Nephron (organoid): ENCODE results near the gene MYO7B.

Experiments
- H3K27ac Mint-ChIP-seq, 3 experiments: 2 replicates each; pipeline ENCODE4 v1.8.0; 2020; ENCODE audit warnings: mixed read lengths in 3 of 3, mild to moderate bottlenecking in 2 of 3, moderate library complexity in 1 of 3
- H3K27me3 Mint-ChIP-seq: 2 replicates; pipeline ENCODE4 v1.8.0; 2021; ENCODE audit warnings: low read depth, mild to moderate bottlenecking, moderate library complexity, mixed read lengths
- H3K36me3 Mint-ChIP-seq: 2 replicates; pipeline ENCODE4 v1.8.0; 2020; ENCODE audit warnings: low read depth, mixed read lengths
- H3K4me1 Mint-ChIP-seq: 2 replicates; pipeline ENCODE4 v1.8.0; 2020; ENCODE audit warnings: mixed read lengths
- H3K4me3 Mint-ChIP-seq, 3 experiments: 2 replicates each; pipeline ENCODE4 v1.8.0; 2020; ENCODE audit warnings: mild to moderate bottlenecking in 3 of 3, mixed read lengths in 3 of 3, moderate library complexity in 2 of 3
- H3K9me3 Mint-ChIP-seq: 2 replicates; pipeline ENCODE4 v1.8.0; 2020; ENCODE audit warnings: mixed read lengths
- TF ChIP-seq, protein P1 (sequence below), 3 experiments: fragments of 200-600 bp; sonication (generic); IDR thresholded peaks; one replicate each; pipeline ENCODE4 v1.5.0; 2021; ENCODE audit warnings: antibody characterized with exemption in 3 of 3; ENCODE audit not compliant: unreplicated experiment in 3 of 3

Gene MYO7B

GRCh38 chr2:127609818-127610217 is 74.3 kb downstream of the MYO7B start:
- H3K9me3 Mint-ChIP-seq, result peaks cover 26% of the 10 kb centered on the region
- H3K4me1 Mint-ChIP-seq, result peaks cover 4% of the 10 kb centered on the region
- H3K27me3 Mint-ChIP-seq, result peaks cover 6% of the 10 kb centered on the region
- no peak overlapping the region for H3K4me3 Mint-ChIP-seq
- peaks cover 12% of the 10 kb centered on the region for H3K36me3 Mint-ChIP-seq
- TF ChIP-seq, protein P1, sequence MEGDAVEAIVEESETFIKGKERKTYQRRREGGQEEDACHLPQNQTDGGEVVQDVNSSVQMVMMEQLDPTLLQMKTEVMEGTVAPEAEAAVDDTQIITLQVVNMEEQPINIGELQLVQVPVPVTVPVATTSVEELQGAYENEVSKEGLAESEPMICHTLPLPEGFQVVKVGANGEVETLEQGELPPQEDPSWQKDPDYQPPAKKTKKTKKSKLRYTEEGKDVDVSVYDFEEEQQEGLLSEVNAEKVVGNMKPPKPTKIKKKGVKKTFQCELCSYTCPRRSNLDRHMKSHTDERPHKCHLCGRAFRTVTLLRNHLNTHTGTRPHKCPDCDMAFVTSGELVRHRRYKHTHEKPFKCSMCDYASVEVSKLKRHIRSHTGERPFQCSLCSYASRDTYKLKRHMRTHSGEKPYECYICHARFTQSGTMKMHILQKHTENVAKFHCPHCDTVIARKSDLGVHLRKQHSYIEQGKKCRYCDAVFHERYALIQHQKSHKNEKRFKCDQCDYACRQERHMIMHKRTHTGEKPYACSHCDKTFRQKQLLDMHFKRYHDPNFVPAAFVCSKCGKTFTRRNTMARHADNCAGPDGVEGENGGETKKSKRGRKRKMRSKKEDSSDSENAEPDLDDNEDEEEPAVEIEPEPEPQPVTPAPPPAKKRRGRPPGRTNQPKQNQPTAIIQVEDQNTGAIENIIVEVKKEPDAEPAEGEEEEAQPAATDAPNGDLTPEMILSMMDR (IDR thresholded peaks at IDR 0.05; ENCODE audit: unreplicated experiment in 3 of 3), result no peak
- H3K27ac Mint-ChIP-seq, result no peak overlapping the region

GRCh38 chr2:127610561-127610960 is 75.1 kb downstream of the MYO7B start:
- peaks cover 6% of the 10 kb centered on the region for H3K27me3 Mint-ChIP-seq
- H3K4me3 Mint-ChIP-seq, result no peak overlapping the region
- no peak overlapping the region for H3K27ac Mint-ChIP-seq
- TF ChIP-seq, protein P1 (IDR thresholded peaks at IDR 0.05; ENCODE audit: unreplicated experiment in 3 of 3), result no peak
- H3K36me3 Mint-ChIP-seq, result peaks cover 12% of the 10 kb centered on the region
- peaks cover 6% of the 10 kb centered on the region for H3K4me1 Mint-ChIP-seq
- peaks cover 28% of the 10 kb centered on the region for H3K9me3 Mint-ChIP-seq

- Mint-ChIP-seq H3K9me3 (peaks cover 28% of the 10 kb centered on the region), H3K27ac (no peak overlapping the region), H3K4me1 (peaks cover 6% of the 10 kb centered on the region), H3K4me3 (no peak overlapping the region), H3K36me3 (peaks cover 17% of the 10 kb centered on the region), H3K27me3 (peaks cover 6% of the 10 kb centered on the region)
- TF ChIP-seq, protein P1 (IDR thresholded peaks at IDR 0.05; ENCODE audit: unreplicated experiment in 3 of 3), result no peak
Measured at GRCh38 chr2:127611076-127611925, 75.8 kb downstream of the MYO7B start.

- TF ChIP-seq, protein P1 (IDR thresholded peaks at IDR 0.05; ENCODE audit: unreplicated experiment in 3 of 3), result no peak
- Mint-ChIP-seq H3K36me3 (peaks cover 17% of the 10 kb centered on the region), H3K27ac (no peak overlapping the region), H3K4me1 (peaks cover 6% of the 10 kb centered on the region), H3K4me3 (no peak overlapping the region), H3K27me3 (peaks cover 10% of the 10 kb centered on the region), H3K9me3 (peaks cover 28% of the 10 kb centered on the region)
Measured at GRCh38 chr2:127612111-127612822, 76.8 kb downstream of the MYO7B start.

DNA sequence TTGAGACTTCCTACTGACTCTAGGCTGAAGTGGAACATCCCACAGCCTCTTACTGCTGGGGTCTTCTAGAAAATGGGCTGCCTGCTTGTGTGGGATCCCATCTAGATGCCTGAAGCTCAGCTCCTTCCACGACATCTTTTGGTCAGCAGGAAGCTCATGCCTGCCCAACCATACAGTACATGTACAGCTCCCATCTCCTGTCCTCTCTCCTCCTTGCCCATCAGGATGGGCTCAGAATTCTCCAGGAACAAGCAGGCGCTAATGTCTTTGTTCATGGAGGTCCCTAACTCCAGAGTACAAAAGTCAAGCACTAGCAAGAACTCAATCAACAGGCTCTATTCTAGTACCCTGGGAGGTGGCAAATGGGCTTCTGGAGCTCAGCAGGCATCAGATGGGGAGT is 78.8 kb downstream of the MYO7B start:
- Mint-ChIP-seq H3K27me3 (peaks cover 10% of the 10 kb centered on the region), H3K27ac (no peak overlapping the region), H3K9me3 (peaks cover 32% of the 10 kb centered on the region), H3K4me1 (peaks cover 6% of the 10 kb centered on the region), H3K36me3 (peaks cover 22% of the 10 kb centered on the region), H3K4me3 (no peak overlapping the region)
- TF ChIP-seq, protein P1 (IDR thresholded peaks at IDR 0.05; ENCODE audit: unreplicated experiment in 3 of 3), result no peak
